Neural crest cell (in vitro differentiated cells): ENCODE data around the gene FAM174C. TPM values are rescaled to one million over a fixed set of nuclear protein-coding genes. Genes with fewer than 3 reads are reported as not detected.

Experiments used
- DNase-seq: peaks from one replicate; pipeline ENCODE4 v3.0.0; 2021; ENCODE audit warnings: low read depth, mixed read lengths, low spot score
- H3K27ac Mint-ChIP-seq: one replicate; pipeline ENCODE4 v1.8.0; 2021; ENCODE audit warnings: mild to moderate bottlenecking, mixed read lengths; ENCODE audit not compliant: unreplicated experiment
- H3K27me3 Mint-ChIP-seq: 2 replicates; pipeline ENCODE4 v1.8.0; 2021; ENCODE audit warnings: low read depth, mild to moderate bottlenecking, mixed read lengths
- H3K36me3 Mint-ChIP-seq: 2 replicates; pipeline ENCODE4 v1.8.0; 2021; ENCODE audit warnings: low read depth, mild to moderate bottlenecking, mixed read lengths
- H3K4me1 Mint-ChIP-seq: 2 replicates; pipeline ENCODE4 v1.8.0; 2021; ENCODE audit warnings: mixed read lengths
- H3K4me3 Mint-ChIP-seq: one replicate; pipeline ENCODE4 v1.8.0; 2021; ENCODE audit warnings: mild to moderate bottlenecking, mixed read lengths
- H3K9me3 Mint-ChIP-seq: 2 replicates; pipeline ENCODE4 v1.8.0; 2021; ENCODE audit warnings: mixed read lengths
- total RNA-seq: library from RNA; stranded (reverse); gene quantifications from 2 replicates; pipeline ENCODE4 v1.2.1, GENCODE V29; 2021
- TF ChIP-seq, protein P1 (sequence below): fragments of 200-600 bp; sonication (generic); conservative IDR thresholded peaks from 2 replicates; pipeline ENCODE4 v1.5.0; 2021; ENCODE audit warnings: antibody characterized with exemption, mild to moderate bottlenecking

Gene FAM174C
- total RNA-seq, 1 donor from 2014 or later: 36.6 TPM

DNA sequence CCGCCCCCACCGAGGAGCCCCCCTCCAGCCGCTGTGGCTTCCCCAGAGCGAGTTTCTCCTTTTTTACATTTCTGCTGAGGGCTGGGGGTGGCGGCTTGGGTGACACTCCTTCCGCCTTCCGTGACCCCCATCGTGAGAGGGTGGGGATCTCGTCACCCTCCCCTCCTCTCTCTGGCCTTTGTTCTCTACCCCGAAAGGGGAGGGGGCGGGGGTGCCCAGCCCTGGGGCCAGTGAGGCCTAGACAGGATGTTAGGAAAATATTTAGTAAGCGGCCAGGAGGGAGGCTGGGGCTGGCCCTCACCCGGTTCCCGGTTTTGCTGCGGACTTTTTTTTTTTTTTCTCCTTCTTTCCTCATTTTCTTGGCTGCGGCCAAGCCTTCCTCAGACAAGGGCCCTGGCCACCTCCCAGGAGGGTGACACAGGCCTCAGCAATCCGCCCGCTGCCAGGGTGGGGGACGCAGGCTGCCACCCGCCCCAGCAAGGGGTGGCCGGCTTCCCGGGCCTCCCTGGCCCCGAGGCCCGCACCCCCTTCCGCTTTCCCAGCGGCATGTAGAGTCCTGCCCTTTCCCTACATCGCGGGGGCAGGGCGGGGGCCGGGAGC is 23.0 kb upstream of the FAM174C start:
- H3K27ac Mint-ChIP-seq: peak overlapping the region; percentile 54
- H3K4me1 Mint-ChIP-seq: peaks cover 2% of the 10 kb centered on the region
- TF ChIP-seq, protein P1, sequence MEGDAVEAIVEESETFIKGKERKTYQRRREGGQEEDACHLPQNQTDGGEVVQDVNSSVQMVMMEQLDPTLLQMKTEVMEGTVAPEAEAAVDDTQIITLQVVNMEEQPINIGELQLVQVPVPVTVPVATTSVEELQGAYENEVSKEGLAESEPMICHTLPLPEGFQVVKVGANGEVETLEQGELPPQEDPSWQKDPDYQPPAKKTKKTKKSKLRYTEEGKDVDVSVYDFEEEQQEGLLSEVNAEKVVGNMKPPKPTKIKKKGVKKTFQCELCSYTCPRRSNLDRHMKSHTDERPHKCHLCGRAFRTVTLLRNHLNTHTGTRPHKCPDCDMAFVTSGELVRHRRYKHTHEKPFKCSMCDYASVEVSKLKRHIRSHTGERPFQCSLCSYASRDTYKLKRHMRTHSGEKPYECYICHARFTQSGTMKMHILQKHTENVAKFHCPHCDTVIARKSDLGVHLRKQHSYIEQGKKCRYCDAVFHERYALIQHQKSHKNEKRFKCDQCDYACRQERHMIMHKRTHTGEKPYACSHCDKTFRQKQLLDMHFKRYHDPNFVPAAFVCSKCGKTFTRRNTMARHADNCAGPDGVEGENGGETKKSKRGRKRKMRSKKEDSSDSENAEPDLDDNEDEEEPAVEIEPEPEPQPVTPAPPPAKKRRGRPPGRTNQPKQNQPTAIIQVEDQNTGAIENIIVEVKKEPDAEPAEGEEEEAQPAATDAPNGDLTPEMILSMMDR: no peak

DNA sequence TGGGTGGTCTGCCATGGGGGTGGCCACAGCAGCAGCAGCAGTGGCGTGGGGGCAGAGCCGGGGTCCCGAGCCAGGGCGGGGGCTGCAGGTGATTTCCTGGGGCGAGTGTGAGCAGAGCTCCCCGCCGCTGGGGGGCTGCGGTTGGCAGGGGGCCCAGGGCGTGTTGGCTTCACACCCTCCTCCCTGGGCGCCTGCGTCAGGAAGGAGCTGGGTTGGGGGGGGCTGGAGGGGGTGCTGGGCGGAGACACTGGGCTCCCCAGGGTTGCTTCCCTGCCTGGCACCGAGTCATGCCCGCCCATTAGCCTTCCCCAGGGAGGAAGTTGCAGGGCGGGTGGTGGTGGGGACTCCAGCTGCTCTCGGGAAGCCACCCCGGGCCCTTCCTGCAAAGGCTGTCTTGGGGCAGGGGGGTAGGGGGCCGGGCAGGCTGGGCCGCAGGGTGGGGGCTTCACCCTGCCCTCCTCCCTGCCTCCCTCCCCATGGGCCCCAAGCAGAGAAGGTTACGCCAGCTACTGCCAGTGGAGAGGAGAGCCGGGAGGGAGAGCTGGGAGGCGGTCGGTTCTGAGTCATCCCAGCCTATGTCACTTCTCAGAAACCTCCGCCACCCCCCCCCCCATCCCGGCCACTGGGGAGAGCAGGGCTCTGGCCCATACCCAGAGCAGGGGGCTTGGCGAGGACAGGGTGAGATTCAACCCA is 22.4 kb upstream of the FAM174C start:
- H3K27me3 Mint-ChIP-seq: peaks cover 12% of the 10 kb centered on the region
- peak overlapping the region; percentile 68 for H3K4me3 Mint-ChIP-seq
- TF ChIP-seq, protein P1: no peak
- H3K36me3 Mint-ChIP-seq: peaks cover 16% of the 10 kb centered on the region
- H3K9me3 Mint-ChIP-seq: no peaks in the 10 kb centered on the region
- DNase-seq: no peak
- H3K4me1 Mint-ChIP-seq: peaks cover 8% of the 10 kb centered on the region
- no peak overlapping the region for H3K27ac Mint-ChIP-seq

More for the DNA sequence above, 23.0 kb upstream of the FAM174C start:
- DNase-seq: no peak
- H3K36me3 Mint-ChIP-seq: peaks cover 13% of the 10 kb centered on the region
- peak overlapping the region; percentile 93 for H3K4me3 Mint-ChIP-seq
- H3K9me3 Mint-ChIP-seq: no peaks in the 10 kb centered on the region
- H3K27me3 Mint-ChIP-seq: peaks cover 7% of the 10 kb centered on the region

DNA sequence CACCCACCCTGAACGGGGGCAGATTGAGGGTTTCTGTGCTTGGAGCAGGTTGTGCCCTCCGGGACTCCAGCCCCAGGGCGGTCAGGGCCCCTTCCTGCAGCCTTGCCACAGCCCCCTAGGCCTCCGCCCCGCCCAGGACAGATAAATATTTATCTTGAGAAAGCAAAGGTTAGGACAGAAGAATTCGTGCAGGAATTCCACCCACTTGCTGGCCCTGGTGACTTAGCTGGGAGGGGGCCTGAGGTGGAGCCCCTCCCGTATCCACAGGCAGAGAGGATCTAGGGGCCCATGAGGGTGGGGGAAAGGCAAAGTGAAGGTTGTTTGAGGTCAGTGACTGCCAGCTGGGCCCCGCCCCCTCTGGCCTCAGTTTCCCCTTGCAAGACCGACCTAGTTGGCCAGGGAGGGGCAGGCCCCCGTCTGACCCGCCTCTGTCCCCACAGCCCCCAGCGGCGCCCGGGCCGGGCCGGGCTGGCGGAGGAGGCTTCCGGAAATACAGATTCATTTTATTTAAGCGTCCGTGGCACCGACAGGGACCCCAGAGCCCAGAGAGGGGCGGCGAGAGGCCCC is 21.7 kb upstream of the FAM174C start:
- TF ChIP-seq, protein P1: no peak
- peaks cover 12% of the 10 kb centered on the region for H3K27me3 Mint-ChIP-seq
- no peaks in the 10 kb centered on the region for H3K9me3 Mint-ChIP-seq
- H3K27ac Mint-ChIP-seq: no peak overlapping the region
- peak overlapping the region; percentile 68 for H3K4me3 Mint-ChIP-seq
- H3K36me3 Mint-ChIP-seq: peaks cover 16% of the 10 kb centered on the region
- H3K4me1 Mint-ChIP-seq: peaks cover 15% of the 10 kb centered on the region
- no peak for DNase-seq

DNA sequence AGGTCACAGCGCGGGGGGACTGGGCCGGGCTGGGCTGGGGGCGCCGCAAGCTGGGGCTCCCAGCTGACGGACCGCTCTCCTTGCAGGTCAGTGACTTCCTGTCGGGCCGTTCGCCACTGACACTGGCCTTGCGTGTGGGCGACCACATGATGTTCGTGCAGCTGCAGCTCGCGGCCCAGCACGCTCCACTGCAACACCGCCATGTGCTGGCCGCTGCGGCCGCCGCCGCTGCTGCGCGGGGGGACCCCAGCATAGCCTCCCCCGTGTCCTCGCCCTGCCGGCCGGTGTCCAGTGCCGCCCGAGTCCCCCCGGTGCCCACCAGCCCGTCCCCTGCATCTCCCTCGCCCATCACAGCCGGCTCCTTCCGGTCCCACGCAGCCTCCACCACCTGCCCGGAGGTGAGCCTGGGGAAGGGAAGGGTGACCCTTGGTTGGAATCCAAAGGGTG is 21.2 kb upstream of the FAM174C start:
- Mint-ChIP-seq H3K4me3 (peak overlapping the region; percentile 80), H3K27ac (no peak overlapping the region), H3K27me3 (peaks cover 16% of the 10 kb centered on the region), H3K4me1 (peaks cover 20% of the 10 kb centered on the region), H3K36me3 (peaks cover 16% of the 10 kb centered on the region), H3K9me3 (no peaks in the 10 kb centered on the region)
- no peak for DNase-seq
- TF ChIP-seq, protein P1: no peak

DNA sequence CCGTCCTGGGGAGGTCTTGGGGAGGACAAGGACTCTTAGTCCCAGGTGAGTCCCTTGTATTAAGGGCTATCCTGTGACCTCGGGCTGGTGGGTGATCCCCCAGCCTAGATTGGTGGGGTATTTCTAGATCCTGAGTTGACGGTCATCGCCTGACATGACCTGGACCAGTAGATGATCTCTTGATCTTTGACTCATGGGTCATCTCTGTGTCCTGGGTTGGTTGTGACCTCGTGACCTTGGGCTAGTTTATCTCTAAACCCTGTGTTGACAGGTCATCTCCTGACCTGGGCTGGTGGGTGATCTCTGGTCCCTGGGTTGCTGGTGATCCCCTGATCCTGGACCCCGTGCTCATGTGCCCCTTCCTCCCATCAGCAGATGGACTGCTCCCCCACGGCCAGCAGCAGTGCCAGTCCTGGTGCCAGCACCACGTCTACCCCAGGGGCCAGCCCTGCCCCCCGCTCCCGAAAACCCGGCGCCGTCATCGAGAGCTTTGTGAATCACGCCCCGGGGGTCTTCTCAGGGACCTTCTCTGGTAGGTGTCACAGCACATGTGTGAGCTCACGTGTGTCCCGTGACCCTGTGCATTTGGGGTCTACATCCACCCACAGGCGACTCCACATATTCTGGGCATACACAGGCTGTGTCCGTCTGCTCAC is 20.7 kb upstream of the FAM174C start:
- H3K4me1 Mint-ChIP-seq: peaks cover 25% of the 10 kb centered on the region
- no peaks in the 10 kb centered on the region for H3K9me3 Mint-ChIP-seq
- DNase-seq: no peak
- H3K4me3 Mint-ChIP-seq: peak overlapping the region; percentile 80
- H3K36me3 Mint-ChIP-seq: peaks cover 15% of the 10 kb centered on the region
- peaks cover 19% of the 10 kb centered on the region for H3K27me3 Mint-ChIP-seq
- H3K27ac Mint-ChIP-seq: no peak overlapping the region
- TF ChIP-seq, protein P1: no peak
